Endothelial cell of umbilical vein (primary cell): ENCODE measurements around the gene ECT2.

ENCODE experiments used
- EZH2 ChIP-seq: IDR thresholded peaks from 2 replicates; pipeline ENCODE4 v1.6.1; 2012; ENCODE audit warnings: borderline replicate concordance, low read depth, mild to moderate bottlenecking, moderate library complexity, low read length, inconsistent platforms; ENCODE audit not compliant: severe bottlenecking
- JUN ChIP-seq: IDR thresholded peaks from 2 replicates; pipeline ENCODE4 v1.6.1; 2011; ENCODE audit warnings: borderline replicate concordance, low read depth; ENCODE audit not compliant: insufficient read length, insufficient read depth
- MAX ChIP-seq: IDR thresholded peaks from 2 replicates; pipeline ENCODE4 v1.6.1; 2011; ENCODE audit not compliant: insufficient read depth, insufficient read length
- MYC ChIP-seq: IDR thresholded peaks from one replicate; pipeline ENCODE4 v1.6.1; 2011; ENCODE audit warnings: mild to moderate bottlenecking, low read depth, low read length
- POLR2A ChIP-seq: IDR thresholded peaks from 2 replicates; pipeline ENCODE4 v1.6.1; 2012; ENCODE audit warnings: low read depth, mild to moderate bottlenecking, control low read depth, low read length
- POLR2AphosphoS5 ChIP-seq: IDR thresholded peaks from 2 replicates; pipeline ENCODE4 v1.6.1; 2012; ENCODE audit warnings: low read depth, mild to moderate bottlenecking, control low read depth, low read length, moderate library complexity; ENCODE audit not compliant: insufficient read depth
- TF ChIP-seq, protein P1 (sequence below), 2 donors: IDR thresholded peaks; 1 replicate in 1 of 2; 2 replicates in 1 of 2; pipeline ENCODE4 v1.5.1; 2011; ENCODE audit warnings: low read length in 2 of 2, mild to moderate bottlenecking in 2 of 2, moderate library complexity in 2 of 2, control low read depth in 1 of 2, inconsistent platforms in 1 of 2, low read depth in 1 of 2; ENCODE audit not compliant: insufficient read depth in 1 of 2; ENCODE audit errors: extremely low read depth in 1 of 2

- TF ChIP-seq POLR2AphosphoS5 (no peak), JUN (no peak), EZH2 (no peak), MAX (no peak), MYC (no peak), POLR2A (no peak)
- TF ChIP-seq, protein P1, sequence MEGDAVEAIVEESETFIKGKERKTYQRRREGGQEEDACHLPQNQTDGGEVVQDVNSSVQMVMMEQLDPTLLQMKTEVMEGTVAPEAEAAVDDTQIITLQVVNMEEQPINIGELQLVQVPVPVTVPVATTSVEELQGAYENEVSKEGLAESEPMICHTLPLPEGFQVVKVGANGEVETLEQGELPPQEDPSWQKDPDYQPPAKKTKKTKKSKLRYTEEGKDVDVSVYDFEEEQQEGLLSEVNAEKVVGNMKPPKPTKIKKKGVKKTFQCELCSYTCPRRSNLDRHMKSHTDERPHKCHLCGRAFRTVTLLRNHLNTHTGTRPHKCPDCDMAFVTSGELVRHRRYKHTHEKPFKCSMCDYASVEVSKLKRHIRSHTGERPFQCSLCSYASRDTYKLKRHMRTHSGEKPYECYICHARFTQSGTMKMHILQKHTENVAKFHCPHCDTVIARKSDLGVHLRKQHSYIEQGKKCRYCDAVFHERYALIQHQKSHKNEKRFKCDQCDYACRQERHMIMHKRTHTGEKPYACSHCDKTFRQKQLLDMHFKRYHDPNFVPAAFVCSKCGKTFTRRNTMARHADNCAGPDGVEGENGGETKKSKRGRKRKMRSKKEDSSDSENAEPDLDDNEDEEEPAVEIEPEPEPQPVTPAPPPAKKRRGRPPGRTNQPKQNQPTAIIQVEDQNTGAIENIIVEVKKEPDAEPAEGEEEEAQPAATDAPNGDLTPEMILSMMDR (IDR thresholded peaks at IDR 0.05; ENCODE audit: extremely low read depth in 1 of 2, insufficient read depth in 1 of 2, low read depth in 1 of 2, low read length in 2 of 2) = no peak
These were observed 11.1 kb upstream of the ECT2 start for GRCh38 chr3:172739462-172739861.
